Activated CD4-positive, alpha-beta memory T cell treated with anti-CD3 and anti-CD28 coated beads, Interleukin-2, amount 10 ng/mL, durations not matched to agents 7 days and 5 days (primary cell): ENCODE results near the gene SEMA4D. TPM values are rescaled to one million over a fixed set of nuclear protein-coding genes. Genes with fewer than 3 reads are reported as not detected.

Source experiments
- CTCF ChIA-PET: fragments of 350-600 bp; sonication (Branson Sonifier 250); formaldehyde crosslinking; loops from one replicate; lab custom pipeline; 2021; ENCODE audit warnings: antibody characterized with exemption, inconsistent platforms; lab: Charles Lee
- POLR2A ChIA-PET: fragments of 350-600 bp; sonication (Branson Sonifier 250); formaldehyde crosslinking; loops from one replicate; lab custom pipeline; 2021; ENCODE audit warnings: antibody characterized with exemption; lab: Charles Lee
- DNase-seq: peaks from one replicate; pipeline ENCODE4 v3.0.0-alpha.2; 2020
- H3K27ac Mint-ChIP-seq: one replicate; pipeline ENCODE4 v1.8.0; 2021; ENCODE audit warnings: mild to moderate bottlenecking, mixed read lengths
- H3K27me3 Mint-ChIP-seq: one replicate; pipeline ENCODE4 v1.8.0; 2021; ENCODE audit warnings: mixed read lengths
- H3K36me3 Mint-ChIP-seq: one replicate; pipeline ENCODE4 v1.8.0; 2021; ENCODE audit warnings: low read depth, mixed read lengths
- H3K4me1 Mint-ChIP-seq: one replicate; pipeline ENCODE4 v1.8.0; 2021; ENCODE audit warnings: mixed read lengths
- H3K4me3 Mint-ChIP-seq: one replicate; pipeline ENCODE4 v1.8.0; 2021; ENCODE audit warnings: mild to moderate bottlenecking, mixed read lengths
- H3K9me3 Mint-ChIP-seq: one replicate; pipeline ENCODE4 v1.8.0; 2021; ENCODE audit warnings: mixed read lengths
- total RNA-seq, 2 experiments: library from RNA; stranded (reverse); gene quantifications; one replicate each; pipeline ENCODE4 v1.2.3, GENCODE V29; 2021

SEMA4D gene
- total RNA-seq, 2 experiments from 2014 or later: 339 to 350 TPM

DNA sequence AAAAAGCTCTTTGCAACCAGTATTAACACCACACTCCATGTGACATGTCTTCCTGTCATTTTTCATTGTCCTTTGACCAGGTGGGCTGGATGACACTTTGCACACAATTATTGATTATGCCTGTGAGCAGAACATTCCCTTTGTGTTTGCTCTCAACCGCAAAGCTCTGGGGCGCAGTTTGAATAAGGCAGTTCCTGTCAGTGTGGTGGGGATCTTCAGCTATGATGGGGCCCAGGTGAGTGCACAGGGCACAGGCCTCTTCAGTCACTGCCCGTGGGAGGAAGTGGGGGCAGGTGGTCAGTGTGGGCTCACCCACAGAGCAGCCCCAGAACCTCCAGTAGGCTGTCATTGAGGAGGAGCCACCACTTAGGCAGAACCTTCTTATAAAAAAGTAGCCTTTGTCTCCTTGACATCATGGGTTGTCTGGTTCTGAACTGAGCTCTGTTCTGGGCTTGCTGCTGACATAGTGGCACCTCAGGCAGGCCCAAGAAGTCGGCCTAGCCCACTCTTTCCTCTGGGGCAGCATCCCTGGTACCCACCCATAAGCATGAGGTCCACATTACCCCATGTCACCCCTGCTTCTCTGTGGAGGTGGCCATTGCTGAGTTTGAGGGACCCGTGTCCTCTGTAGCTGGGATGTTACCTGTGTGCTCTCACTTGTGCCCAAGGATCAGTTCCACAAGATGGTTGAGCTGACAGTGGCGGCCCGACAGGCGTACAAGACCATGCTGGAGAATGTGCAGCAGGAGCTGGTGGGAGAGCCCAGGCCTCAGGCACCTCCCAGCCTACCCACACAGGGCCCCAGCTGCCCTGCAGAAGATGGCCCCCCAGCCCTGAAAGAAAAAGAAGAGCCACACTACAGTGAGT is 140.3 kb downstream of the SEMA4D start:
- no peak overlapping the region for H3K4me3 Mint-ChIP-seq
- H3K36me3 Mint-ChIP-seq: peaks cover 76% of the 10 kb centered on the region
- peak overlapping the region; percentile 19 for H3K27ac Mint-ChIP-seq
- ChIA-PET POLR2A (interaction anchor here (1.0 to 1.9 kb wide), 9 partner anchors 8 to 145 kb away, joined by 3 to 6 read pairs (median 3); partner anchors contain the start of gene CKS2), CTCF (interaction anchor here (1.6 kb wide), 1 partner anchor 191 kb away, joined by 3 read pairs; no protein-coding TSS in a partner anchor)
- DNase-seq: no peak
- H3K9me3 Mint-ChIP-seq: no peaks in the 10 kb centered on the region
- H3K4me1 Mint-ChIP-seq: peaks cover 37% of the 10 kb centered on the region
- no peaks in the 10 kb centered on the region for H3K27me3 Mint-ChIP-seq

DNA sequence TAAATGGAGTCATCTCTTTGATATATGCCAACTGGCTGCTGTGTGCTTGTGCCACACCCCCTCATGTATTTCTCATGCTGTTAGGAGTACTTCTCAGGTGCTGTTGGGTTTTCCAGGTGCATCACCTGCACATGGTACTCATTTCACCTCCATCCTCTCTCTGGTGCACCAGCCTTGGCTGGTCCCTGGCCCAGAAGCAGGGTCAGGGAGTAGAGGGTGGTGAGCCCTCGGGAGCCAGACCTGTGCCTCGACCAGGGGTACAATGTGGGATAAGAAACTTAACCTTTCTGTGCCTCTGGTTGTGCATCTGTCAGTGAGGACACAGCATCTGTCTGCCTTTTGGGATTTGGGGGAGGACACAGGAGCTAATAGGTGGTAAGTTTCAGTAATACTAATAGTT is 141.1 kb downstream of the SEMA4D start:
- no peak for DNase-seq
- Mint-ChIP-seq H3K4me3 (no peak overlapping the region), H3K9me3 (no peaks in the 10 kb centered on the region), H3K4me1 (peaks cover 45% of the 10 kb centered on the region), H3K27ac (no peak overlapping the region), H3K27me3 (no peaks in the 10 kb centered on the region), H3K36me3 (peaks cover 82% of the 10 kb centered on the region)
- POLR2A ChIA-PET: interaction anchor here (1.0 to 1.9 kb wide), 5 partner anchors 25 to 146 kb away, joined by 3 to 6 read pairs (median 3); no protein-coding TSS in a partner anchor
- CTCF ChIA-PET: interaction anchor here (1.6 kb wide), 1 partner anchor 192 kb away, joined by 3 read pairs; no protein-coding TSS in a partner anchor

DNA sequence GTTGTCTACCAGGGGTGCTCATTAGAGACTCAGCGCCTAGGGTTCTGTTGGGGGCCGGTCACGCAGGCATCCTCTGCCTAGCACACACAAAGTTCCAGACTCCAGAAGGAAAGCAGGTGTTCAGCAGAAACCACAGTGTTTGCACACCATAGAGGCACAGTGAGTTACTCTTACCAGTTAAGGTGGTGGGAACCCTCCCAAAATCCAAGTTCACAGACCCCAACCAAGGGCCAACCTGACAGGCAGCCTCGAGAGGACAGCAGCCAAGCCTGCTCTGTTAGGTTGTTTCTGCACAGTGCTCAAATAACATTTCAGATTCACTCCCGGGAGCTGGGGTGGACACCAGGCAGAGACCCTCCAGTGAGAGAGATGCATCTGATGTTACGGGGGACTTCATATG is 143.4 kb downstream of the SEMA4D start:
- H3K36me3 Mint-ChIP-seq: peaks cover 82% of the 10 kb centered on the region
- H3K27ac Mint-ChIP-seq: no peak overlapping the region
- peaks cover 34% of the 10 kb centered on the region for H3K4me1 Mint-ChIP-seq
- H3K4me3 Mint-ChIP-seq: no peak overlapping the region
- POLR2A ChIA-PET: no interaction called here
- CTCF ChIA-PET: no interaction called here
- no peak for DNase-seq
- no peaks in the 10 kb centered on the region for H3K27me3 Mint-ChIP-seq
- no peaks in the 10 kb centered on the region for H3K9me3 Mint-ChIP-seq

DNA sequence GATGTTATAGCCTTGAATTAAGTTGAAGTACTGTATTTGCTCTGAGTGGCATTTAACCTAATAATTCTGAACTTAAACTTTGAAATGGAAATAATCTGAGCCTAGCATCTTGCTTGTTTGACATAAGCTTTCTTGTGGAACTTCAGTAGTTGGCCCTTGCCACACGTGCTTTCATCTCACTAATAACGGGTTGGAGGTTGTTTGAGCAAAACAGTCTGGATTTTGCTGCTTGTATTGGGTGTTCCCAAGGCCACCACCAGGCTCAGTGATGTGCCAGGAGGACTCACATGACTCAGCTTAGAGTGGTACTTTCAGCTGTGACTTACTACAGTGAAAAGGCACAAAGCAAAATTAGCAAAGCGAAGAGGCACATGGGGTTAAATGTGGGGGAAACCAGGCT is 143.9 kb downstream of the SEMA4D start:
- H3K27me3 Mint-ChIP-seq: no peaks in the 10 kb centered on the region
- POLR2A ChIA-PET: no interaction called here
- H3K27ac Mint-ChIP-seq: no peak overlapping the region

DNA sequence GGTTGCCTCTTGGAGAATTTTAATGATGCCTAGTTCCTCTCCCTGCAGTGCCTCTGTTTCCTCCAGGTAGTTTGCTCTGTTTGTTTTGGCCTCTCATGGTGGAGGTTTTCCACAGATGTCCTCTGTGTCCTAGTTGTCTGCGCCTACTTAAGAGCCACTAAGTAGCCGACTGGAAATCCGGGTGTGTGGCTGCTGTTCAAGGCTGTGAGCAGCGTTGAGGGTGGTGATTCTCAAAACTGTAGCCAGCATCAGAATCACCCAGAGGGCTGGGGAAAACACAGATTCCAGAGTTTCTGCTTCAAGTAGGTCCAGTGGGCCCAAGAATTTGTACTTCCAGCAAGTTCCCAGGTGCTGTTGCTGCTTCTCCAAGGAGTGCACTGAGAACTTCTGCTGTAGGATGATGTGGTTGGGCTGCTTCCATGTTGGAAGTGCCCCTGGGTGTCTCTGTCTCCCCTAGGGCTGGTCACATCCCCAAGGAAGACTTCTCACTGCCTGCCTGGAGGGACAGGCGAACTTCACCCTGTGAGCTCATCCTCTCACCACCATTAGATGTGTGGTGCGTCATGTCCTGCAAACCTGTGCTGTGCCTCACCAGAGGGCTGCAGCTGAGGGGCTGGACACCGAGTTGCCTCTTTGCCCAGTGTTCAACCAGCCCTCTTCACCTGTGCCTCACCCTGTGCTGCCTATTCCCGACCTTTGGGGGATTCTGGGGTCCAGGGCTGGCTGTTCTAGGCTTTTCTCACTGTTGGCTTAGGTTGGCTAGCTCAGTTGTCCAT is 144.9 kb downstream of the SEMA4D start:
- no peak for DNase-seq
- Mint-ChIP-seq H3K27me3 (no peaks in the 10 kb centered on the region), H3K36me3 (peaks cover 87% of the 10 kb centered on the region), H3K9me3 (no peaks in the 10 kb centered on the region), H3K27ac (peak overlapping the region; percentile 83), H3K4me3 (peak overlapping the region; percentile 30), H3K4me1 (peaks cover 32% of the 10 kb centered on the region)
- ChIA-PET CTCF (interaction anchor here (1.3 to 1.8 kb wide), 3 partner anchors 10 to 196 kb away, joined by 3 to 4 read pairs (median 4); no protein-coding TSS in a partner anchor), POLR2A (interaction anchor here (0.9 kb wide), 1 partner anchor 40 kb away, joined by 3 read pairs; no protein-coding TSS in a partner anchor)

More for the DNA sequence above, 143.9 kb downstream of the SEMA4D start:
- CTCF ChIA-PET: no interaction called here
- Mint-ChIP-seq H3K4me3 (no peak overlapping the region), H3K36me3 (peaks cover 83% of the 10 kb centered on the region), H3K4me1 (peaks cover 34% of the 10 kb centered on the region), H3K9me3 (no peaks in the 10 kb centered on the region)
- no peak for DNase-seq

DNA sequence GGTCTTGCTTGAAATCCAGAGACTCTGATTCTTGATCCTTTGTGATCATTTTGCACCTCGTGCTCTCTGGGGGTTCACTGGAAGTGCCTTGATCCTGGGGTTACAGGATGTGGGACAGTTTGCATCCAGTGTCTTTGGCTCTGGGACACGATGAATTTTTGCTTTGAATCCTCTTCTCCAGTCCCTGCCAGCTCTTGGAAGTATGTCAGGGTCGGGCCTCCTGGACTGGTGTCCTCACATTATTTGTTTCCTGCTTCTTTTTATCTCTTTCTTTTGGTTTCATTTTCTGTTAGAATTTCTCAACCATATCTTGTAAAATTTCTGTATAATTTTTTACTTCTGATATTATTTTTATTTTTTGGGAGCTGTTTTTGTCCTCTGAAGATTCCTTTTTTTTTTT is 145.5 kb downstream of the SEMA4D start:
- POLR2A ChIA-PET: interaction anchor here (0.9 kb wide), 1 partner anchor 41 kb away, joined by 3 read pairs; no protein-coding TSS in a partner anchor

DNA sequence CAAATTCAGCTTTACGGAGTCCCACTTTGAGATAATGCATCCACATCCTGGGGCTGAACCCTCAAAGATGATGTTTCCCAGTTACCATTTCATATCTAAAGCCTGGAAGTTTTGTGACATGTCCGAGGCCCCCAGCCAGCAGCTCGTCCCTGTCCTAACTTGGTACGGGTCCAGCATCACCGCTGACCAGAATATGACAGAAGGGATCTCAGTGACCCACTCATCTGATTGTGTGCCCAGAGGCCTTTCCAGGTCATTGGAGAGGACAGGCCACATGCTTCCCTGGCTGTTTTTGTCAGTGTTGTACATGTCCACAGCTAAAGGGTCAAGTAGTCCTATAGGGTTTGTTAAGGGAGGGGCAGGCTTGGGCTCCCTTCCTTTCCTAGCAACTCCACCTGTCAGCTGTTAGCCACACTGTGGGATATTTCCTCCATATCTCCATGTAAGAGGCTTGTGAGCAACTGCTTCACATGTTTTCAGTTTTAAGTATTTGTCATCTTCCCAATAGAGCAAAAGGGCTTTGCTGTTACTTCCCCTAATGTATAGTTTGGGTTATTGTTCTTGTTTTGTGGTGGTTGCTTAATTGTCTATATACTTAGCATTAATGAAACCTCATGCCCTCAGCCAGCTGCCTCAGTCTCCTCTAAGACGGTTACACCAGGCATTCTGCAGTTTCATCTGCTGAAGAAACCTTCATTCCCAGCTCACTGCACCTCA is 146.2 kb downstream of the SEMA4D start:
- ChIA-PET CTCF (interaction anchor here (1.3 to 1.8 kb wide), 3 partner anchors 12 to 197 kb away, joined by 3 to 4 read pairs (median 4); no protein-coding TSS in a partner anchor), POLR2A (interaction anchor here (0.9 kb wide), 1 partner anchor 33 kb away, joined by 3 read pairs; the partner anchor contains the start of gene SECISBP2)
- Mint-ChIP-seq H3K27me3 (no peaks in the 10 kb centered on the region), H3K4me1 (peaks cover 21% of the 10 kb centered on the region), H3K36me3 (peaks cover 86% of the 10 kb centered on the region), H3K9me3 (no peaks in the 10 kb centered on the region), H3K4me3 (no peak overlapping the region), H3K27ac (peak overlapping the region; percentile 83)
- DNase-seq: no peak

More for the DNA sequence above, 145.5 kb downstream of the SEMA4D start:
- peaks cover 27% of the 10 kb centered on the region for H3K4me1 Mint-ChIP-seq
- CTCF ChIA-PET: interaction anchor here (1.3 to 1.8 kb wide), 3 partner anchors 11 to 196 kb away, joined by 3 to 4 read pairs (median 4); no protein-coding TSS in a partner anchor
- DNase-seq: no peak
- H3K4me3 Mint-ChIP-seq: peak overlapping the region; percentile 34
- peak overlapping the region; percentile 83 for H3K27ac Mint-ChIP-seq
- no peaks in the 10 kb centered on the region for H3K27me3 Mint-ChIP-seq
- H3K36me3 Mint-ChIP-seq: peaks cover 88% of the 10 kb centered on the region
- no peaks in the 10 kb centered on the region for H3K9me3 Mint-ChIP-seq

DNA sequence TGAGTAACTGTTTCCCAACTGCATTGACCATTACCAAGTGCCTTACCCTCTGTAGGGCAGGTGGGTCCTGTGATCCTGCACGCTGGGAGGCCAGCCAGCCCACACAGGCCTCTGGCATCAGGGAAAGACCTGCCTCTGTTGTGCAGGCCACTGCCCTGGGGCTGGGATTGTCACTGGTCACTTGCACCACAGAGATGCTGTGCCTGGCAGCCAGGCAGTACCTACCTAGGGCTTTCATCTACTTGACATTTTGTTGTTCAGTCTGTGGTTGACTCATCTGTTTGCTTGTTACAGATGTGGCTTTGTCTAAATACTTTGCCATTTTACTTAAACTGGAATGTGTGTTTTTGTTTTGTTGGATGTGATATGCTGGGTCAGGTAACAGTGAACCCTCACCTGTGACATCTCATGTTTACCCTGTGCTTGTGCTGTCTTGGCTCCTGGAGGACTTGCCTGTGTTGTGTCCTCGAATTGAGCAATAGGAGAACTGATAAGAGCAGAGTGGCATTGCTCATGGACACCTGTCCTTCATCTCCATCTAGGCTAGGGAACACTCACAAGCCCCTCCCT is 146.8 kb downstream of the SEMA4D start:
- peaks cover 86% of the 10 kb centered on the region for H3K36me3 Mint-ChIP-seq
- H3K27me3 Mint-ChIP-seq: no peaks in the 10 kb centered on the region
- H3K9me3 Mint-ChIP-seq: no peaks in the 10 kb centered on the region
- peak overlapping the region; percentile 83 for H3K27ac Mint-ChIP-seq
- H3K4me1 Mint-ChIP-seq: peaks cover 21% of the 10 kb centered on the region
- POLR2A ChIA-PET: interaction anchor here (0.9 kb wide), 1 partner anchor 32 kb away, joined by 3 read pairs; the partner anchor contains the start of gene SECISBP2
- no peak overlapping the region for H3K4me3 Mint-ChIP-seq
- CTCF ChIA-PET: interaction anchor here (1.5 to 1.8 kb wide), 2 partner anchors 12 to 15 kb away, joined by 3 to 4 read pairs; no protein-coding TSS in a partner anchor
- DNase-seq: no peak

DNA sequence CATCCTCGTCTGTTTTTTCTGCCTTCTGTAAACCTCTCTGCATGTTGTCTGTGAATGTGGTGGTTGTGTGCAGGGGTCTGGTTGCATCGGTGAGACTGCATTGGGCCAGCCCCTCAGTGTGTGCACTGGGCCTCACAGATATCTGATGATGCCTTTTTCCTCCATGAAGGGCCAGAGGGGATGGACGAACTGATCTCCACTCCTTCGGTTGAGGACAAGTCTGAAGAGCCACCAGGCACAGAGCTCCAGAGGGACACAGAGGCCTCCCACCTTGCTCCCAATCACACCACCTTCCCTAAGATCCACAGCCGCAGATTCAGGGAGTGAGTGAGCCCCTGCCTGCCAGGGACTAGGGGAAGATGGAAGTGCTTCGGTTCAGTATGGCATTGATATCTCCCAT is 148.3 kb downstream of the SEMA4D start:
- Mint-ChIP-seq H3K4me1 (peaks cover 30% of the 10 kb centered on the region), H3K27ac (no peak overlapping the region), H3K27me3 (no peaks in the 10 kb centered on the region), H3K4me3 (no peak overlapping the region), H3K36me3 (peaks cover 89% of the 10 kb centered on the region), H3K9me3 (no peaks in the 10 kb centered on the region)
- CTCF ChIA-PET: no interaction called here
- POLR2A ChIA-PET: interaction anchor here (0.9 kb wide), 1 partner anchor 23 kb away, joined by 3 read pairs; no protein-coding TSS in a partner anchor
- no peak for DNase-seq

DNA sequence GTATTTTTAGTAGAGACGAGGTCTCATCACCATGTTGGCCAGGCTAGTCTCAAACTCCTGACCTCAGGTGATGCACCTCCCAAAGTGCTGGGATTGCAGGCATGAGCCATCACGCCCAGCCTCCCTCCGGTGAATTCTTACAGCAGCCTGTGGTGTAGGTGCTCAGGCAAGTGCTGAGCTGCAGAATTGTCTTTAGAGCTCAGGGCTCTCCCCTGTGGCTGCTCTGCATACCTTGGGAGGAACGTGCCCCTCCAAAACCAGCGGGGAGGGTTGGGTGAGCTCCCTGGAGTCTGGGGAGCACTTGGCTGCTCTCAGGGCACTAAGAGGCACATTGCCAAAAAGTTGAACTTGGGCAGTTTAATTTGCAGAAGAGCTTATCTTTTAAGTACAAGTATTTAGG is 150.3 kb downstream of the SEMA4D start:
- DNase-seq: no peak
- CTCF ChIA-PET: interaction anchor here (1.5 kb wide), 1 partner anchor 11 kb away, joined by 4 read pairs; no protein-coding TSS in a partner anchor
- peaks cover 1% of the 10 kb centered on the region for H3K9me3 Mint-ChIP-seq
- H3K27ac Mint-ChIP-seq: no peak overlapping the region
- POLR2A ChIA-PET: interaction anchor here (0.6 to 2.2 kb wide), 3 partner anchors 19 to 94 kb away, joined by 3 to 4 read pairs (median 3); no protein-coding TSS in a partner anchor
- H3K4me1 Mint-ChIP-seq: peaks cover 35% of the 10 kb centered on the region
- no peak overlapping the region for H3K4me3 Mint-ChIP-seq
- no peaks in the 10 kb centered on the region for H3K27me3 Mint-ChIP-seq
- peaks cover 94% of the 10 kb centered on the region for H3K36me3 Mint-ChIP-seq

DNA sequence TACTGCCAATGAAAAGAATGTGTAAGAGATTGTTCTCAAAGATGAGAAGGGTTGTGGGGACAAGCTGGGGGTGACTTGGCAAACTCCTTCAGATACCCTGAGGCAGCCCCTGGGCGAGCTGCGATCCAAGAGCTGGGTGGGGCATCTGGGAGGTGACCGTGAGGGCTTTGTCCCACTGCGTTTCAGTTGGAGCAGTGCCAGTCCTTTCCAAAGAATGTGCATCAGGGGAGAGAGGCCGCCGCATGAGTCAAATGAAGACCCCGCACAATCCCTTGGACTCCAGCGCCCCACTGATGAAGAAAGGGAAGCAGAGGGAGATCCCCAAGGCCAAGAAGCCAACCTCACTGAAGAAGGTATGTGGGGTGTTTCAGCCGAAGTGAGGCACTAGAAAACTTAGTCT is 151.2 kb downstream of the SEMA4D start:
- Mint-ChIP-seq H3K27ac (no peak overlapping the region), H3K36me3 (peaks cover 94% of the 10 kb centered on the region), H3K4me3 (no peak overlapping the region), H3K27me3 (no peaks in the 10 kb centered on the region), H3K9me3 (peaks cover 1% of the 10 kb centered on the region), H3K4me1 (peaks cover 31% of the 10 kb centered on the region)
- POLR2A ChIA-PET: interaction anchor here (2.2 kb wide), 1 partner anchor 20 kb away, joined by 4 read pairs; no protein-coding TSS in a partner anchor
- CTCF ChIA-PET: interaction anchor here (1.5 kb wide), 1 partner anchor 10 kb away, joined by 4 read pairs; no protein-coding TSS in a partner anchor
- no peak for DNase-seq
